ENCODE results near the gene A4GALT. TPM values are rescaled to one million over a fixed set of nuclear protein-coding genes. Genes with fewer than 3 reads are reported as not detected.
A peak's percentile ranks its signal among the peaks of the same experiment; 100 is the strongest.

Gene A4GALT
- total RNA-seq, 1 experiment from 2014 or later, result 3.4 TPM

DNA sequence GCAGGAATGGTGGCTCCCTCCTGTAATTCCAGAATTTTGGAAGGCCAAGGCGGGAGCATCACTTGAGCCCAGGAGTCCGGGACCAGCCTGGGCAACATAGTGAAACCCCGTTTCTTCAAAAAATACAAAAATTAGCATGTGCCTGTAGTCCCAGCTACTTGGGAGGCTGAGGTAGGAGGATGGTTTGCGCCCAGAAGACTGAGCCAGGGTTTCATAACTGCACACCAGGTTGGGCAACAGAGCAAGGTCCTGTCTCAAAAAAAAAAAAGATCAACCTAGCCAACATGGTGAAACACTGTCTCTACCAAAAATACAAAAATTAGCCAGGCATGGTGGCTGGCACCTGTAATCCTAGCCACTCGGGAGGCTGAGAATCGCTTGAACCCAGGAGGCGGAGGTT, 6.4 kb downstream of the A4GALT start:
- no peaks in the 10 kb centered on the region for H3K79me2 ChIP-seq (ENCODE audit: insufficient read depth, low read length)
- H3K79me1 ChIP-seq (ENCODE audit: insufficient read depth, low read depth, low read length, poor library complexity, severe bottlenecking), result no peaks in the 10 kb centered on the region
- H3K4ac ChIP-seq (ENCODE audit: low read depth, low read length), result no peak overlapping the region
- H3K9ac ChIP-seq (ENCODE audit: extremely low read depth, insufficient read length, low read length), result no peak overlapping the region
- peaks cover 0 to 8% (median 0%) of the 10 kb centered on the region in 3 experiments; a peak in 3 of 7 replicates for H3K36me3 Mint-ChIP-seq (ENCODE audit: insufficient read depth in 1 of 3, low read depth in 3 of 3)
- no peak overlapping the region for H3T11ph ChIP-seq (ENCODE audit: low read length)
- H3K23ac ChIP-seq (ENCODE audit: insufficient read length, low read depth, low read length), result no peak overlapping the region
- peaks cover 17 to 31% of the 10 kb centered on the region in 2 experiments; a peak in 3 of 4 replicates for H3K4me1 Mint-ChIP-seq
- no peak overlapping the region for H3K4me2 ChIP-seq (ENCODE audit: insufficient read depth, insufficient read length, low read length)
- H4K8ac ChIP-seq (replicated peaks; ENCODE audit: insufficient read length, low read depth, low read length), result no peak overlapping the region
- H3K27me3 Mint-ChIP-seq (ENCODE audit: low read depth), result peaks cover 20% of the 10 kb centered on the region
- H3K23me2 ChIP-seq (ENCODE audit: insufficient read length, low read depth, low read length, poor library complexity, severe bottlenecking), result no peaks in the 10 kb centered on the region
- H3K27ac ChIP-seq (ENCODE audit: insufficient read length, low read depth, low read length), result no peak overlapping the region
- WGBS (ENCODE audit: extremely low coverage, insufficient read length, low lambda C conversion rate), result no CpG with 5 or more reads among the region's 7 CpGs
- no peak overlapping the region for H2BK120ac ChIP-seq (ENCODE audit: low read depth, low read length, poor library complexity, severe bottlenecking)
- no peak for TF ChIP-seq CTCF (conservative IDR thresholded peaks at IDR 0.05)
- no peak overlapping the region for H3K56ac ChIP-seq (ENCODE audit: insufficient read length, low read depth, low read length)
- H3K9me3 Mint-ChIP-seq, result peaks cover 4 to 6% of the 10 kb centered on the region in 2 experiments; a peak in 4 of 5 replicates
- no peak overlapping the region for H2BK15ac ChIP-seq (ENCODE audit: low read depth, low read length)
- no peak overlapping the region for H3K4me3 Mint-ChIP-seq
- H2BK12ac ChIP-seq (ENCODE audit: insufficient read length, low read depth, low read length), result no peak overlapping the region
- H3K18ac ChIP-seq (ENCODE audit: insufficient read length, low read depth, low read length), result no peak overlapping the region
- H4K20me1 ChIP-seq (ENCODE audit: control insufficient read depth, insufficient read depth, insufficient read length), result no peaks in the 10 kb centered on the region
- peaks cover 8% of the 10 kb centered on the region; the same call in 1 of the 2 replicates for H3K4me1 ChIP-seq (ENCODE audit: insufficient read depth, low read length)
- no peak overlapping the region for H3K14ac ChIP-seq (ENCODE audit: insufficient read depth, low read length)
- H4K91ac ChIP-seq (ENCODE audit: insufficient read length, low read depth, low read length), result no peak overlapping the region
- no peak overlapping the region for H2BK20ac ChIP-seq (ENCODE audit: low read depth, low read length, poor library complexity, severe bottlenecking)
- H3K27me3 ChIP-seq (ENCODE audit: insufficient read depth, low read length), result no peaks in the 10 kb centered on the region; the same call in 1 of the 2 replicates
- H3K9me3 ChIP-seq (ENCODE audit: control insufficient read depth, low read depth, low read length), result no peaks in the 10 kb centered on the region
- no peak overlapping the region for H2AFZ ChIP-seq (ENCODE audit: low read length)
- H4K5ac ChIP-seq (ENCODE audit: insufficient read length, low read depth, low read length), result no peak overlapping the region
- H2AK5ac ChIP-seq (ENCODE audit: insufficient read length, low read length), result no peak overlapping the region
- DNase-seq, result no peak
- H2BK5ac ChIP-seq (ENCODE audit: insufficient read length, low read length), result no peak overlapping the region
- H3K27ac Mint-ChIP-seq, result peak overlapping the region in 1 of 3 experiments; percentile 18; a peak in 1 of 7 replicates
